ENCODE results near the gene TIMM23B. TPM values are rescaled to one million over a fixed set of nuclear protein-coding genes. Genes with fewer than 3 reads are reported as not detected.
"Not testable (repeated sequence)": the region's sequence is repeated elsewhere in the genome, so short reads cannot be mapped to it uniquely, and the experiment has no call there.

The TIMM23B gene
- total RNA-seq, 1 experiment from 2014 or later = 8.8 TPM

DNA sequence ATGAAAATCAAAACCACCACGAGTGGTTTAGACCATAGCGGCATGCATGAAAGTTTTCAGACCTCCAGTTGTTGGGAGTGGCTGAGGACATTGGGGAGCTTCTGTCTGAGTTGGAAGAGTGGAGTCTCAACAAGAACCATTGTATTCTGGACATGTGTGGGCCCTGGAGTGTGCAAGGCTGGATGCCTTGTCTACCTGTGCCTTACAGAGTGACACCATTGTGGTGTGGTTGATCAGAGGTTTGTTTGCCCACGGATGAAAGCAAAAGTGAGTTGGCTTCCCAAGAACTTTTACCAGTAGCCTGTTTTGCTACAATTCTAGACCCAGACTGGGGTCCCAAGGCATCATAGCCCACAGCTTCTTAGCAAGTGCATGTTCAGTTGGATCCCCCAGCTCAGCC lies 35.9 kb downstream of the TIMM23B start:
- DNase-seq (ENCODE audit: low read depth) = not testable (repeated sequence)

DNA sequence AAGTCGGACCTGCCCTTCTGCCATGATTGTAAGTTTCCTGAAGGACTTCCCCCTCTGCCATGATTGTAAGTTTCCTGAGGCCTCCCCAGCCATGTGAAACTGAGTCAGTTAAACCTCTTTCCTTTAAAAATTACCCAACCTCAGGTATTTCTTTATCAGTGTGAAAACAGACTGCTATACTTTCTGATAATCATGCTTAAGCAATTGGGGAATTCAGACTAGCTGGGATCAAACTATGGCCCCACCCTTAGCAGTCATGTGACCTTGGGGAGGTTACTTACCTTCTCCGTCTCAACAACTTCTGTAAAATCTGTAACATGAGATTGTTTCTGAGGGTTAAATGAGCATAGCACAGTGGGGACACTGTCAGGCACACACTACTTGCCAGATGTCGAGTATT lies 45.4 kb downstream of the TIMM23B start:
- not testable (repeated sequence) for DNase-seq (ENCODE audit: low read depth)

DNA sequence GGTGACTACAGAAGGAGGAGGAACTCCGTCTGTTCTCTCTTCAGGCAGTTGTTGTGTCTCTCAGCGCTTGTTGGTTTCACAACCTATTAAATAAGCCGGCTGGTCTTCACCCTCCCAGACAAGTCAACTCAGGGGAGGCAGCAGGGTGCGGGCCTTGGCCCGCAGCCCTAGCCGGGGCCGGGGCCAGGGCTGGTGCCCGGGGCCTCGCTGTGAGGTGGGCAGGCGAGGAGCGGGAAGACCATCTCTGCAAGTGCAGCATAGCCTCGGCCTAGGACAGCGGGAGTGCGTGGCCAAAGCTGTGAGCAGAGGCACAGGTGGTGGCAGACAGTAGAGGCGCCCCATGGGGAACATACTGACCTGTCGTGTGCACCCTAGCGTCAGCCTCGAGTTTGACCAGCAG lies 46.5 kb downstream of the TIMM23B start, which contains the start of gene AGAP6:
TSS of gene AGAP6 (plus strand) at position 31 of the 400 bp plus-strand sequence. CDS start at position 341, 310 bp downstream.
- not testable (repeated sequence) for DNase-seq (ENCODE audit: low read depth)

DNA sequence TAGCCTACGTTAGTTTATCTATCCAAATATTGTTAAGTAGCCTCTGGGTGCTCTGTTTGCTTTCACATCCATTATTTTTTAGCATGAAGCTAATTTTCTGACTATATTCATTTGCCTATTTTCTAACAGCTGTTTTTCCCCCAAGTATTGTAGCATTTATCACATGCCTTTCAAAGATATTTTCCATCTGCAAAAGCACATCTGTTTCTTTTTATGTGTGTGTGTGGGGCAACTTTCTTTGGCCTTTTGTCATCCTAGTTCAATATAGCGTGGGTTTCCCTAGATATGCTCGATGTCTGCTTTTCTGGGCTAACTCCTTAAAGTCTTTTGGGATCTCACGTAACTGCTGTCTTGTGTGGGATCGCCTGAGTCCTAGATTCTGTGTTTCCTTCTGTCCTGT lies 53.5 kb downstream of the TIMM23B start:
- not testable (repeated sequence) for DNase-seq (ENCODE audit: low read depth)

DNA sequence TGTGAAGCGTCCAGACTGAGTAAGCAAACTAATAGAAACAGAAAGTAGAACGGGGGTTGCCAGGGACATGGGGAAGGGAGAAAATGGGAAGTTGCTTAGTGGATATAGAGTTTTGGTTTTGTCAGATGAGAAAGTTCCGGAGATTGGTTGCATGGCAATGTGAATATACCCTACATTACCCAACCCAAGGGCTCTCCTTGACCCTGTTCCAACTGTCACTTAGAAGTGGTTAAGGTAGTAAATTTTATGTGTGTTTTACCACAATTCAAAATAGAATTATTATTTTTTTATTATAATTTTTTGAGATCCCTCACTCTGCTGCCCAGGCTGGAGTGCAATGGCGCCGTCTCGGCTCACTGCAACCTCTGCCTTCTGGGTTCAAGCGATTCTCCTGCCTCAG lies 72.2 kb downstream of the TIMM23B start:
- not testable (repeated sequence) for DNase-seq (ENCODE audit: low read depth)

DNA sequence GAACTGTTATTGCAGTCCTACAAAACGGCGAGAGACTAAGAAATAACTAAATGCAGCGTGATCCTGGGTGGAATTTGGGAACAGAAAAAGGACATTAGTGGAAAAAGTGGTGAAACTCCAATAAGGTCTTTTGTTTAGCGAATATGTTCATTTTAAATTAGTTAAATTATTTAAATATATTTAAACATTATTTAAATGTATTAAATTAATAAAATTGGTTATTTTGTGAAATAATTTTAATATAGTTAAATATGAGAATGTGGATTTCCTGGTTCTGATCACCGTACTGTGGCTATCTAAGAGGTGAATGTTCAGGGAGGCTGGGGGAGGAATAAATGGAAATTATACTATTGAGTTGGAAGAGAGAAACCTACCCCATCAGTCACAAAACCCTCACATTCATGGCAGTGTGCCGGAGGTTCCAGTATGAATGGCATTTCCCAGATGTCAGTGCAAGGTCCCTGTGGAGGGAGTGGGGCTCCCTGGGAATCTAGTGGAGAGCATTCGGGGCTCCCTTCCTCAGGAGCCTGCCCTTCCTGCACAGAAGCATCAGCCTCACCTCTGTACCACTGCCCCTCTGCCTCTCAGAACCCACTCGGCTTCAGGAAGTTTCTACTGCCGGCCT lies 73.9 kb downstream of the TIMM23B start:
- DNase-seq (ENCODE audit: low read depth) = not testable (repeated sequence)

DNA sequence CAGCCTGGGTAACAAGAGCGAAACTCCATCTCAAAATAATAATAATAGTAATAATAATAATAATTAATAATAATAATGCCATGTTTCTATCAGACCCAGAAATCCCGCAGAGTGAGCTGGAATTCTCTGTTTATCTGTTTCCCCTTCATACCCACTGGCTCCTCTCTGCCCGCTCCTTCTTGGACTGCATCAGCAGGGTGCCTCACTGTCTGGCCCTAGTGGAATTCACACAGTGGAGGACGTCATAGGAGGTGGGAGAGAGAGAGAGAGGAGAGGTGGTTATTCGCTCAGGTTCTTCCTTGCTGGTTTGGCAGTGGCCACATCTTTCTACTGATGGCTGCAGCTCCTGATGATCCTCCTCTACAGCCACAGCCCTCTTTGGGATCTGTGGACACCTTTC lies 75.1 kb downstream of the TIMM23B start:
- not testable (repeated sequence) for DNase-seq (ENCODE audit: low read depth)

DNA sequence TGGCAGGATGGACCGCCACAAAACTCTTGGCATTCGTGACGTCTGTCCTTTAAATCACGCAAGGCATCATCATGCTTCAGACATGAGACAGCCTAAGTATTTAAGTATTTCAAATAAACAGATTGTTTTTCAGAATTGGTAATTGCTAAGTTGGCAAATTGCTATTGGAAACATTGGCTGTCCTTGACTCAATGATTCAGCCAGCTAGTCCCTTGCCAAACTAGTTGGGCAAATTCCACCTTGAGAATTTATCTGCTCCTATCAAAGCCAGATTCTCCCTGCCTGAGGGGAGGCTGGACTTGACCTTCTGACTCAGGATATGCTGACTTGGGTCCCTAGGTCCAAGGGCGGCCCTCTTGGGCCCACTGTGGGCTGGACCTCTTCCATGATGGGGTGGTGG lies 75.8 kb downstream of the TIMM23B start:
- not testable (repeated sequence) for DNase-seq (ENCODE audit: low read depth)

DNA sequence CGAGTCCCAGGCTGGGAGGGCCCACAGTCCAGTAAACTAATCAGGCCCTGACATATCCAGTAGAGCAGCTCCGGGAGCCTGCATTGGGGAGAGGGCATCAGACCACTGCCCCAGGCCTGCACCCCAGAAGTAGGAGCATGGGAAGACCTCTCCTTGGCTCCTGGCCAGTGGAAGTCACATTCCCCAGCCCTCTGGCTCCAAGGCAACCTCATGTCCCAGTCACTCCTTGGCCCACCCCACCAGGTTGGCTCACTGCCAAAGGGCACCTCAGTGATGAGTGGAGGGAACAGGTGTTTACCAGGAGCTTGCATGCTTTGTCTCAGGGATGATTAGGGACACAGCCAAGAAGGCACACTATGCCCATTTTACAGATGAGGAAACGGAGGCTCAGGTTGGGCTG lies 77.4 kb downstream of the TIMM23B start:
- not testable (repeated sequence) for DNase-seq (ENCODE audit: low read depth)

DNA sequence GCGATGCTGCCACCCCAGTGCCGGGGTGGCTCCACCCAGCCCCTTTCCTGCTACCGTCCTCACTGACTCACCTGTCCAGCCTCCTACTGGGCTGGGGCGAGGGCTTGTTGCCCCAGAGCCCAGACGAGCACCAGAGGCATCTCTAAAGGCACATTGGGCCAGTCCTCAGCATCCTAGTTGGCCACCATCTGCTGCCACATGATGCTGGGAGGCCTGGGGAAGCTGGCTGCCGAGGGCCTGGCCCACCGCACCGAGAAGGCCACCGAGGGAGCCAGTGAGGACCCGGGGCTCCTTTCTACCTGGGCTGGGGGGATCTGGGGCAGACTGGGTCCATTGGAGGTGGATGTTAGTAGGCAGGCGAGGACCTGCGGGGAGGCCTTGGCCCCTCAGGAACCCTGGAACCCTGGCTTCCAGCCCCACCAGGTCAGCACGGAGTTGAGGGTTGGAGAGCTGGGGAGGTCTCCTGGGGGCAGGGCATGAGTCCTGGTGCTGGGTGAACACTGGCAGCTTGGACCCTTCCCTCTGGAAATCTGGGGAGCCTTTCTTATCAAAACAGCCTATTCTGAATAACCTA lies 78.7 kb downstream of the TIMM23B start:
- DNase-seq (ENCODE audit: low read depth) = not testable (repeated sequence)

DNA sequence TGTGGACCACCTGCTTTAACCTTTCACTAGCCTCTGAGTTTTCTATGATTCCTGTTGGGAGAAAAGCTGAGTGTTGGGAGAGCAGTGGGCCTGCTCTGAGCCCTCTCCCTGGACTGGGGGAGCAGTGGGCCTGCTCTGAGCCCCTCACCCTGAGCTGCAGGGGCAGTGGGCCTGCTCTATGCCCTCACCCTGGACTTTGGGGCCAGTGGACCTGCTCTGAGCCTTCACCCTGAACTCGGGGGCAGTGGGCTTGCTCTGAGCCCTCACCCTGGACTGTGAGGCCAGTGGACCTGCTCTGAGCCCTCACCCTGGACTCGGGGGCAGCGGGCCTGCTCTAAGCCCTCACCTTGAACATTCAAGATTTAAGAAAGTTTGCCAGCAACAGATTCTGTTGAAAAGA lies 79.8 kb downstream of the TIMM23B start:
- DNase-seq (ENCODE audit: low read depth) = no peak

Other genes starting within 250 kb of the TIMM23B start
- not detected in 2 replicates for gene OGDHL, start 179.7 kb upstream of the TIMM23B start, total RNA-seq (2014; rRNA removed; shearing (Covaris generic))
- gene PARG, start within 50 bp of the TIMM23B start, total RNA-seq (2014; rRNA removed; shearing (Covaris generic)) = 16.8 and 21.7 TPM in 2 replicates
- gene AGAP6, start 46.4 kb downstream of the TIMM23B start, total RNA-seq (2014; rRNA removed; shearing (Covaris generic)) = 2.3 and 2.8 TPM in 2 replicates
- 10.8 and 12.5 TPM in 2 replicates for gene WASHC2A, start 125.9 kb downstream of the TIMM23B start, total RNA-seq (2014; rRNA removed; shearing (Covaris generic))

Data from RPMI7951 (cell line).